Measurements from ENCODE around the gene SMPD2.

GRCh38 chr6:109478222-109478805 lies 37.8 kb downstream of the SMPD2 start:
- TF ChIP-seq, protein P1, sequence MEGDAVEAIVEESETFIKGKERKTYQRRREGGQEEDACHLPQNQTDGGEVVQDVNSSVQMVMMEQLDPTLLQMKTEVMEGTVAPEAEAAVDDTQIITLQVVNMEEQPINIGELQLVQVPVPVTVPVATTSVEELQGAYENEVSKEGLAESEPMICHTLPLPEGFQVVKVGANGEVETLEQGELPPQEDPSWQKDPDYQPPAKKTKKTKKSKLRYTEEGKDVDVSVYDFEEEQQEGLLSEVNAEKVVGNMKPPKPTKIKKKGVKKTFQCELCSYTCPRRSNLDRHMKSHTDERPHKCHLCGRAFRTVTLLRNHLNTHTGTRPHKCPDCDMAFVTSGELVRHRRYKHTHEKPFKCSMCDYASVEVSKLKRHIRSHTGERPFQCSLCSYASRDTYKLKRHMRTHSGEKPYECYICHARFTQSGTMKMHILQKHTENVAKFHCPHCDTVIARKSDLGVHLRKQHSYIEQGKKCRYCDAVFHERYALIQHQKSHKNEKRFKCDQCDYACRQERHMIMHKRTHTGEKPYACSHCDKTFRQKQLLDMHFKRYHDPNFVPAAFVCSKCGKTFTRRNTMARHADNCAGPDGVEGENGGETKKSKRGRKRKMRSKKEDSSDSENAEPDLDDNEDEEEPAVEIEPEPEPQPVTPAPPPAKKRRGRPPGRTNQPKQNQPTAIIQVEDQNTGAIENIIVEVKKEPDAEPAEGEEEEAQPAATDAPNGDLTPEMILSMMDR (conservative IDR thresholded peaks at IDR 0.05; ENCODE audit: low read depth in 2 of 2) = no peak
- TF ChIP-seq, protein P2, sequence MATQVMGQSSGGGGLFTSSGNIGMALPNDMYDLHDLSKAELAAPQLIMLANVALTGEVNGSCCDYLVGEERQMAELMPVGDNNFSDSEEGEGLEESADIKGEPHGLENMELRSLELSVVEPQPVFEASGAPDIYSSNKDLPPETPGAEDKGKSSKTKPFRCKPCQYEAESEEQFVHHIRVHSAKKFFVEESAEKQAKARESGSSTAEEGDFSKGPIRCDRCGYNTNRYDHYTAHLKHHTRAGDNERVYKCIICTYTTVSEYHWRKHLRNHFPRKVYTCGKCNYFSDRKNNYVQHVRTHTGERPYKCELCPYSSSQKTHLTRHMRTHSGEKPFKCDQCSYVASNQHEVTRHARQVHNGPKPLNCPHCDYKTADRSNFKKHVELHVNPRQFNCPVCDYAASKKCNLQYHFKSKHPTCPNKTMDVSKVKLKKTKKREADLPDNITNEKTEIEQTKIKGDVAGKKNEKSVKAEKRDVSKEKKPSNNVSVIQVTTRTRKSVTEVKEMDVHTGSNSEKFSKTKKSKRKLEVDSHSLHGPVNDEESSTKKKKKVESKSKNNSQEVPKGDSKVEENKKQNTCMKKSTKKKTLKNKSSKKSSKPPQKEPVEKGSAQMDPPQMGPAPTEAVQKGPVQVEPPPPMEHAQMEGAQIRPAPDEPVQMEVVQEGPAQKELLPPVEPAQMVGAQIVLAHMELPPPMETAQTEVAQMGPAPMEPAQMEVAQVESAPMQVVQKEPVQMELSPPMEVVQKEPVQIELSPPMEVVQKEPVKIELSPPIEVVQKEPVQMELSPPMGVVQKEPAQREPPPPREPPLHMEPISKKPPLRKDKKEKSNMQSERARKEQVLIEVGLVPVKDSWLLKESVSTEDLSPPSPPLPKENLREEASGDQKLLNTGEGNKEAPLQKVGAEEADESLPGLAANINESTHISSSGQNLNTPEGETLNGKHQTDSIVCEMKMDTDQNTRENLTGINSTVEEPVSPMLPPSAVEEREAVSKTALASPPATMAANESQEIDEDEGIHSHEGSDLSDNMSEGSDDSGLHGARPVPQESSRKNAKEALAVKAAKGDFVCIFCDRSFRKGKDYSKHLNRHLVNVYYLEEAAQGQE (IDR thresholded peaks at IDR 0.05; ENCODE audit: unreplicated experiment) = no peak
- TF ChIP-seq EZH2 (IDR thresholded peaks at IDR 0.05; ENCODE audit: low read depth, unreplicated experiment) (no peak), POLR2AphosphoS5 (IDR thresholded peaks at IDR 0.05; ENCODE audit: low read depth) (no peak), EZH2phosphoT487 (IDR thresholded peaks at IDR 0.05; ENCODE audit: unreplicated experiment) (no peak), JUNB (IDR thresholded peaks at IDR 0.05; ENCODE audit: unreplicated experiment) (no peak), NANOG (IDR thresholded peaks at IDR 0.05; ENCODE audit: borderline replicate concordance) (no peak), CREB1 (CRISPR knock-in tag; IDR thresholded peaks at IDR 0.05; ENCODE audit: low read depth) (no peak), ZNF114 (CRISPR knock-in tag; IDR thresholded peaks at IDR 0.05) (no peak), ZNF462 (CRISPR knock-in tag; IDR thresholded peaks at IDR 0.05) (no peak), ZNF331 (CRISPR knock-in tag; IDR thresholded peaks at IDR 0.05; ENCODE audit: low read depth) (no peak)
- TF ChIP-seq, protein P3, sequence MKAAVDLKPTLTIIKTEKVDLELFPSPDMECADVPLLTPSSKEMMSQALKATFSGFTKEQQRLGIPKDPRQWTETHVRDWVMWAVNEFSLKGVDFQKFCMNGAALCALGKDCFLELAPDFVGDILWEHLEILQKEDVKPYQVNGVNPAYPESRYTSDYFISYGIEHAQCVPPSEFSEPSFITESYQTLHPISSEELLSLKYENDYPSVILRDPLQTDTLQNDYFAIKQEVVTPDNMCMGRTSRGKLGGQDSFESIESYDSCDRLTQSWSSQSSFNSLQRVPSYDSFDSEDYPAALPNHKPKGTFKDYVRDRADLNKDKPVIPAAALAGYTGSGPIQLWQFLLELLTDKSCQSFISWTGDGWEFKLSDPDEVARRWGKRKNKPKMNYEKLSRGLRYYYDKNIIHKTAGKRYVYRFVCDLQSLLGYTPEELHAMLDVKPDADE (IDR thresholded peaks at IDR 0.05) = no peak

All from GM23338 (cell line).